ENCODE measurements around the gene SOX2.

DNA sequence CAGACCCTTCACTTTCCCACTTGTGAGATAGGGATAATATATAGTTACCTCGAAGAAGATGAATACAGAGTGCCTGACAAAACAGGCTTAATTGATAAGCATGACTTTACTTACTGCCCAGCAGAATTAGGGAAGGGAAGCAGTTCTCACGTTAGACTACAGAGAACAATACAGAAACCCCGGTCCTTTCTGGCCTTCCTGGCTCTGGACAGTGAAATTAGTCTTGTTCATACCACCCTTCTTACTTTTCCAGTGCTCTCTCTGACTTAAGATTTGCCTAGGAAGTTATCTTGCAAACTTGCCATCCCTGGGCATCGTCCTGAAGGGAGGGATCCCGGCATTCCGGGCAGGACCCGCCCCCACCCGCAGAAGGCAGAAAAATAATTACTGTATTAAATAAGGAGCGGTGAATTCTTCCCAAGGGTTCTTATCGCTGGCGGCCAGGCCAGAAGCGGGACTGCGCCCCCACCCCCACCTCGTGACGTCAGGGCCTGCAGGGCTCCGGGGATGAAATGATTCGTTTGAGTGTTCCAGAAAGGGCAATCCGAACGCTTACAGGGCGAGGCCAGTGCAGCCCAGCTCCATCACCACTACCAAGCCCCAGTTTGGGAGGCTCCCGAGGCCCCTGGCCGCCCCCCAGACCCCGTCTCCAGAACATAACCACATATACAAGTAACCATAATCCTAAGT, 8.4 kb downstream of the SOX2 start:
- TF ChIP-seq TCF7 (CRISPR knock-in tag; IDR thresholded peaks at IDR 0.05; ENCODE audit: low read depth) (no peak), NFATC4 (CRISPR knock-in tag; IDR thresholded peaks at IDR 0.05) (no peak), TP53 (CRISPR knock-in tag; IDR thresholded peaks at IDR 0.05) (no peak), RELA (CRISPR knock-in tag; IDR thresholded peaks at IDR 0.05; ENCODE audit: borderline replicate concordance) (no peak), CBFB (CRISPR knock-in tag; IDR thresholded peaks at IDR 0.05; ENCODE audit: low read depth) (no peak)
- TF ChIP-seq, protein P1, sequence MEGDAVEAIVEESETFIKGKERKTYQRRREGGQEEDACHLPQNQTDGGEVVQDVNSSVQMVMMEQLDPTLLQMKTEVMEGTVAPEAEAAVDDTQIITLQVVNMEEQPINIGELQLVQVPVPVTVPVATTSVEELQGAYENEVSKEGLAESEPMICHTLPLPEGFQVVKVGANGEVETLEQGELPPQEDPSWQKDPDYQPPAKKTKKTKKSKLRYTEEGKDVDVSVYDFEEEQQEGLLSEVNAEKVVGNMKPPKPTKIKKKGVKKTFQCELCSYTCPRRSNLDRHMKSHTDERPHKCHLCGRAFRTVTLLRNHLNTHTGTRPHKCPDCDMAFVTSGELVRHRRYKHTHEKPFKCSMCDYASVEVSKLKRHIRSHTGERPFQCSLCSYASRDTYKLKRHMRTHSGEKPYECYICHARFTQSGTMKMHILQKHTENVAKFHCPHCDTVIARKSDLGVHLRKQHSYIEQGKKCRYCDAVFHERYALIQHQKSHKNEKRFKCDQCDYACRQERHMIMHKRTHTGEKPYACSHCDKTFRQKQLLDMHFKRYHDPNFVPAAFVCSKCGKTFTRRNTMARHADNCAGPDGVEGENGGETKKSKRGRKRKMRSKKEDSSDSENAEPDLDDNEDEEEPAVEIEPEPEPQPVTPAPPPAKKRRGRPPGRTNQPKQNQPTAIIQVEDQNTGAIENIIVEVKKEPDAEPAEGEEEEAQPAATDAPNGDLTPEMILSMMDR (IDR thresholded peaks at IDR 0.05): no peak
- TF ChIP-seq, protein P2, sequence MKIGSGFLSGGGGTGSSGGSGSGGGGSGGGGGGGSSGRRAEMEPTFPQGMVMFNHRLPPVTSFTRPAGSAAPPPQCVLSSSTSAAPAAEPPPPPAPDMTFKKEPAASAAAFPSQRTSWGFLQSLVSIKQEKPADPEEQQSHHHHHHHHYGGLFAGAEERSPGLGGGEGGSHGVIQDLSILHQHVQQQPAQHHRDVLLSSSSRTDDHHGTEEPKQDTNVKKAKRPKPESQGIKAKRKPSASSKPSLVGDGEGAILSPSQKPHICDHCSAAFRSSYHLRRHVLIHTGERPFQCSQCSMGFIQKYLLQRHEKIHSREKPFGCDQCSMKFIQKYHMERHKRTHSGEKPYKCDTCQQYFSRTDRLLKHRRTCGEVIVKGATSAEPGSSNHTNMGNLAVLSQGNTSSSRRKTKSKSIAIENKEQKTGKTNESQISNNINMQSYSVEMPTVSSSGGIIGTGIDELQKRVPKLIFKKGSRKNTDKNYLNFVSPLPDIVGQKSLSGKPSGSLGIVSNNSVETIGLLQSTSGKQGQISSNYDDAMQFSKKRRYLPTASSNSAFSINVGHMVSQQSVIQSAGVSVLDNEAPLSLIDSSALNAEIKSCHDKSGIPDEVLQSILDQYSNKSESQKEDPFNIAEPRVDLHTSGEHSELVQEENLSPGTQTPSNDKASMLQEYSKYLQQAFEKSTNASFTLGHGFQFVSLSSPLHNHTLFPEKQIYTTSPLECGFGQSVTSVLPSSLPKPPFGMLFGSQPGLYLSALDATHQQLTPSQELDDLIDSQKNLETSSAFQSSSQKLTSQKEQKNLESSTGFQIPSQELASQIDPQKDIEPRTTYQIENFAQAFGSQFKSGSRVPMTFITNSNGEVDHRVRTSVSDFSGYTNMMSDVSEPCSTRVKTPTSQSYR (CRISPR knock-in tag; IDR thresholded peaks at IDR 0.05): no peak
- TF ChIP-seq, protein P3, sequence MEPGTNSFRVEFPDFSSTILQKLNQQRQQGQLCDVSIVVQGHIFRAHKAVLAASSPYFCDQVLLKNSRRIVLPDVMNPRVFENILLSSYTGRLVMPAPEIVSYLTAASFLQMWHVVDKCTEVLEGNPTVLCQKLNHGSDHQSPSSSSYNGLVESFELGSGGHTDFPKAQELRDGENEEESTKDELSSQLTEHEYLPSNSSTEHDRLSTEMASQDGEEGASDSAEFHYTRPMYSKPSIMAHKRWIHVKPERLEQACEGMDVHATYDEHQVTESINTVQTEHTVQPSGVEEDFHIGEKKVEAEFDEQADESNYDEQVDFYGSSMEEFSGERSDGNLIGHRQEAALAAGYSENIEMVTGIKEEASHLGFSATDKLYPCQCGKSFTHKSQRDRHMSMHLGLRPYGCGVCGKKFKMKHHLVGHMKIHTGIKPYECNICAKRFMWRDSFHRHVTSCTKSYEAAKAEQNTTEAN (CRISPR knock-in tag; IDR thresholded peaks at IDR 0.05): no peak

Data from WTC11 (cell line).